Erythroblast (primary cell): ENCODE data around the gene PDE10A.

Source experiments
- DNase-seq, 2 experiments: peaks; one replicate each; lab custom pipeline; 2025; lab: John Stamatoyannopoulos, UW
- GATA1 ChIP-seq: IDR thresholded peaks from 2 replicates; pipeline ENCODE4 v1.6.1; 2011; ENCODE audit warnings: low read depth, mild to moderate bottlenecking, control low read depth, low read length, moderate library complexity
- POLR2A ChIP-seq: IDR thresholded peaks from 2 replicates; pipeline ENCODE4 v1.6.1; 2011; ENCODE audit warnings: mild to moderate bottlenecking, low read length

PDE10A gene

DNA sequence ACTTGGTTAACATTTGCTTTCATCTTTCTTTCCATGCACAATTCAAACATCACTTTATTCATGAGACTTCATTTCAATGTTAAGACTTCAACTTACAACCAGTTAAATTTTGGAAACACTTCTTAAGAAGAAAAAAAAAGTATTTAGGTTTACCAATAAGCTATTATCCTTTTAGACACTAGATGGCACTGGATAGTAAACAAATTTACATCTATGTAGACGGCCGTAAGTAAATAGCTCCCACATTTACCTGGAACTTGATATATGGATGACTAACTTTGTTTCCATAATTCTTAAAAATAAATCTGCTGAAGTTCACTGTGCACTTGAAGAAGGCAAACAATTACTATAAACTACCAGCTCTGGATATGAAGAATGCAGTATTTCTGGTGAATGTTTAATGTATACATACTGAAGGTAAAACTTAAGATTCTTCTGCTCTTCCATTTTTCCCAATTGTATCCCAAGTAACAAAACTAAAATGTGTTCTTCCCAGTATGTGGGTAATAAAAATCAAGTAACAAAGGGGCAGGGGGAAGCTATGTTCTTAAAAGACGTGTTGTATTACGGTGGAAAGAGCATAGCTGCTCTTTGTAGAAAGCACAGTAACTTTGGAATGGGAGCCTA is 223.0 kb downstream of the PDE10A start:
- DNase-seq = peak in 1 of 2 experiments; percentile 40
- TF ChIP-seq POLR2A = no peak
- no peak for TF ChIP-seq GATA1

DNA sequence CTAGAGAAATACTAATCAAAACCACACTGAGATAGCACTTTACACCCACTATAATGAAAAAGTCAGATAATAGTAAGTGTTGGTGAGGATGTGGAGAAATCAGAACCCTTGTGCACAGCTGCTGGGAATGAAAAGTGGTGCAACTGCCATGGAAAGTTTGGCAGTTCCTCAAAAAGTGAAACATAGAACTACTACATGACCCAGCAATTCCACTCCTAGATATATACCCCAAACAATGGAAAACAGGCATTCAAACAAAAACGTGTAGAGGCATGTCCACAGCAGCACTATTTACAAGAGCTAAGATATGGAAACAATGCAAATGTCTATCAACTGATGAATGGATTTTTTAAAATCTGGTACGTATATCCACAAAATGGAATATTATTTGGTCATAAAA is 236.1 kb downstream of the PDE10A start:
- no peak for DNase-seq
- TF ChIP-seq POLR2A (no peak), GATA1 (no peak)

DNA sequence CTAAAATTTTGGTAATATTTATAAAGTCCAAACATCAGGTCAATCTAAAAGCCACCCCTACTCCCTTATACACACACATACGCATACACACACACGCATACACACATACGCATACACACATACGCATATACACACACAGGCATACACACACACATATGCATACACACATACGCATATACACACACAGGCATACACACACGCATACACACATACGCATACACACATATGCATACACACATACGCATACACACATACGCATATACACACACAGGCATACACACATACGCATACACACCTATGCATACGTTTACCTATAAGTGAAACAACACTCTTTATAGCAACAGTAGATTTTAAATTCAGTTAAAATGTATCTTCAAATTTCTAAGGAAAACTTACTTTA is 240.8 kb downstream of the PDE10A start:
- no peak for DNase-seq
- TF ChIP-seq POLR2A = no peak
- no peak for TF ChIP-seq GATA1

DNA sequence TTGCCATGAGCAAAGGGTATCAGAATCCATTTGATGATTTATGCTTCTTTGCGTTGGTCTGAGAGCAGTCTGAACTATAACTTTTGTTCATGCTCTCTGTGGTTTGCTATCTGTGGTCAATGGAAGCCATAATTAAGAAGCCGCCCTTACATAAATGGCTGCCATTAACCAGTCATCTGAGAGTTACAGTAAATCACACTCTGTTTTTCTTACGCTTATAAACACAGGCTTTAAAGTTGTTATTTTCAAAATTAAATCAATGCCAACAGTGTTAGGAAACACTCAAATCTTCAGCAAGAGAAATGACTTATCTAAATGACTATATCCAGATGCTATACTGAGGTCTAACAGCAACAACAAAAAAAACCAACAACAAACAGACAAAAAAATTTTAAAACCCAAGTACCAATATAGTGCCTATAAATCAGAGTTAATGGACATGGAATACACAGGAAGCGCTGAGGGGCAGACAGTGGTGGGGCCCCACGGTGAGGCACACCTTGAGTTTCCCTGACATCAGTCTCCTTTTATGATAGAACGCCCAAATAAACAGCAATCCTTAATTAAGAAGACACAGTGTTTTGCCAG is 245.7 kb downstream of the PDE10A start:
- DNase-seq = no peak
- TF ChIP-seq POLR2A (no peak), GATA1 (no peak)

DNA sequence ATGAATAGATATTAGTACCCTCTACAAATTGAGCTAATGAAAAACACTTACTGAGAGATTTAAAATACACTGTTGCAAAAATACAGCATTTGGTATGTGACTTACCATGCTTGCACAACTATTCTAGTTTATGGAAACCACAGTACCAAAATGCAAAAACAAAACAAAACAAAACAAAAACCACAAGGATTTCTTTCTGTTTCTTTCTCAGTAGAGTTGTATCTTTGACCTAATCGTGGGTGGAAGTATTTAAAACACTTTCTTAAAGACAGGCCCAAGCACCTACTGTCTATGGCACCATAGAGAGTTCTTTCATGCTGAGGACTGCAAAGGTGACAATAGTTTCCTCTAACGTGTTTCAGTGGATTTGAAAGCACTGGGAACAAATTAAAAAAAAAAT is 258.3 kb downstream of the PDE10A start:
- no peak for DNase-seq

DNA sequence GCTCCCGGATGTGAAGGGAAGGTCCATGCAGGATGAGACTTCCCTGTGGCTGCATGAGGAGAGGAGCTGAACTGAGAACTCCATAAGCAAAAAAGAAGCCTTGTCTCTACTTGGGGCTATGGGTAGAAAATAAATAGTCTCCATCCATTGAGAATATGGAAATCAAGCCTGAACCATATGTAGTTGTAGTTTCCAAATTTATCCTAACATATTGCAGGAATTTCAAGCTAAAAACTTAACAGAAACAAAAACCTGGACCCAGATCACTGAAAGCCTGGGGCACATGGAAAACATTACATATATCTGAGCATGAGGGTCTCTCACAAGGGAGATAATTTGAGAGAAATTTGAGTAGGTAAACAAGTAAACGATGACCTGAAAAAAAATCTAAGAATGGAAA is 258.7 kb downstream of the PDE10A start:
- DNase-seq = no peak
- no peak for TF ChIP-seq GATA1
- TF ChIP-seq POLR2A = no peak

More for the DNA sequence above, 258.3 kb downstream of the PDE10A start:
- TF ChIP-seq GATA1 = no peak
- TF ChIP-seq POLR2A = no peak

DNA sequence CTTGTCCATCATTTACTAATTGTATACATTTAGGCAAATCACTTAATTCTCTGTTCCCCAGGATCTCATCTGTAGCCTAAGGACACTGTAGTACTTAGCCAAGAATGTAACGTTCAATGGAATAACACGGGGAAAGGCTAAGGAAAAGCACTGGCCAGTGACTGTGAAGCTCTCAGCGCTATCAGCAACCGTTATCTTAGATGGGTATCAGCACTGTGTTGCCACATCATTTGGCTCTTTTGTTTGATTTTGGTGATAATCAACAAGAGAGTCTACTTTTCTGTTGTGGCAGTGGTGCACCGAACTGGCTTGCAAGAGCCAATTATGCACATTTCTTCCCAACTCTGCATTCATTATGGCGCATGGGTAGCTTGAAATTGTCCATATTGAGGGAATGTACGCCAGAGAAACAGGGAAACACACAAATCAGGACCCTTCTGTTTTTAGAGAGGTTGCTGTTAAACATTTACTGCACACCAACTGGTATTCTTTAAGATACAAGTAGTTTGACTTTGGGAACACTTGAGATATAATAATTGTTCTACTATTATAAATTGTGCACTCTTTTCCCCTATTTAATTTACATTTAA is 259.9 kb downstream of the PDE10A start:
- TF ChIP-seq POLR2A (no peak), GATA1 (no peak)
- DNase-seq = no peak

DNA sequence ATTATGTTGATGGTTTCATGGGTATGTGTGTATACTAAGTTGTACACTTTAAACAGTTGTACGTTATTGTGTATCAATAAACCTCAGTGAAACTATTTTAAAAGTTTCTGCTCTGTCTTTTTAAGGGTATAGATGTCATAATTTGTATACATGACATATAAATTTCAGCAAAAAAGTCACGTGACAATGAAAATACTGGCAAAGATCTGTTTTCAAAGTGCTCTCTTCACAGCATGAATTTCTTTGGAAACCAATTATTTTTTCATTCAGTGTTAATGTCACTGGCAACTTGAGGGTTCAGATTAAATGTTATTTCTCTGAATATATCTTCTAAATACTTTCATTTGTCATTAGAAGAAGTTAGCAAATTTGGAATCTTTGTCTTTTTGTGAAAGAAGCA is 261.9 kb downstream of the PDE10A start:
- no peak for TF ChIP-seq POLR2A
- no peak for TF ChIP-seq GATA1
- DNase-seq = no peak

DNA sequence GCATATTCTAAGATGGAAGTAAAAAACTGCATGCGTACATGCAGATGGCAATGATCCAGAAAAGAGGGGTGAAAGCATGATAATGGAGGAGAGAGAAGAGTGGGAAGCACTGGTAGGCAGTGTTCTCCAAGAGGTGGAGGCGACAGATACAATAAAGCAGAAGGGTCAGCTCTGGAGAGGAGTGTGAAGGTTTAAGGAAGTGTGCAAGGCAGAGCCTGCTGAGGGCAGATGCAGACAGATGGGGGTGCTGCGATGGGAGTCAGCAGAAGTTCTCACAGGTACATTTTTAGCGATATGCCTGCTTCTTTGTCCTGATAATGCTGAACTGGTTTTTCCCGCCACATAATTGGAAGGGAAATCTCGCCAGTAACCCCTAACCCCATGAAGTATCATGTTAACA is 272.6 kb downstream of the PDE10A start:
- TF ChIP-seq POLR2A = no peak
- TF ChIP-seq GATA1 = no peak
- DNase-seq = no peak

DNA sequence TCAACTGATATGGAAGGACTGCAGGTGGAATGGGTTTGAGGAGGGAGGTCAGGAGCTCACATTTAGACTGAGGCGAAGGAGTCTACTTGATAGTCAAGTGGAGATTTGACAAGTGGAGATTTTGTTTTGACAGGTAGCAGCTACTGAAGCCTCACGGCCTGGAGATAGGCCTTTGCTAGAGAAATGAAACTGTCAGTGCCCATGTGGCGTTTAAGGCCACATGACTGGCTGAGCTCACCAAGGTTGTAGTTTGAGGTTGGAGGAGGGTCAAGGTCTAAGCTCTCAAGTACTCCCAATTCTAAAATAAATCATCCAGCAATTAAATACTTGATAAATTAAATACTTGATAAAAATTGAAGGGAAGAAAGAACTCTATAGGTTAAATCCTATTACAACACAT is 273.5 kb downstream of the PDE10A start:
- DNase-seq = no peak
- TF ChIP-seq POLR2A (no peak), GATA1 (no peak)

DNA sequence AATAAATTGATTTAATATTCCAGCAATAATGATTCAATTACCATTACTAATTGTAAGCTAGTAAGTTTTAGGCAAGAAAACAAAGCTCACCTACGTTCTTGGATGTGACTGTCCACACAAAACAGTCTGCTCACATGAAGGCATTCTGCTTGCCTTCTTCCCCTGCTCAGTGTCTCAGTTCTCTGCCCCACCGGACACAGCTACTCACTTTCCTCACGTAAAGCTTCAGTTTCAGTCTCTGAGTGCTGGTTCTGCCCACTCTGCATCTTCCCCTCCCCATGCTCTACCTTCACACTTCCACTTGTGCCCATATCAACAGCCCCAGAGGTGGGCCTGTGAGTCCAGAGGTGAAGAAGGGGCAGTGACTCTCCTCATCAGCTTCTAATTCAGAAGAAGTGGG is 279.7 kb downstream of the PDE10A start:
- no peak for TF ChIP-seq POLR2A
- no peak for DNase-seq

DNA sequence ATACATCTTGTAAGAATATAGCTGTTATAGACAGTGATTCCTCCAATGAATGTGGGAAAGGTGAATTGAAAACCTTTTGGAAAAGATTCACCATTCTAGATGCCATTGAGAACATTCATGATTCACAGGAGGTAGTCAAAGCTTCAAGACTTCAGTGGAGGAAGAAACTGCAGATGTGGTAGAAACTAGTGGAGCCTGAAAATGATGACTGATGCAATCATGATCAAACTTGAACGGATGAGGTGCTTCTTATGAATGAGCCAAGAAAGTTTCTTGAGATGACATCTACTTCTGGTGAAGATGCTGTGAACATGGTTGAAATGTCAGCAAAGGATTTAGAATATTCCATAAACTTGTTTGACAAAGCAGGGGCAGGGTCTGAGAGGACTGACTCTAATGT is 286.9 kb downstream of the PDE10A start:
- no peak for DNase-seq
- TF ChIP-seq POLR2A = no peak
- TF ChIP-seq GATA1 = no peak

DNA sequence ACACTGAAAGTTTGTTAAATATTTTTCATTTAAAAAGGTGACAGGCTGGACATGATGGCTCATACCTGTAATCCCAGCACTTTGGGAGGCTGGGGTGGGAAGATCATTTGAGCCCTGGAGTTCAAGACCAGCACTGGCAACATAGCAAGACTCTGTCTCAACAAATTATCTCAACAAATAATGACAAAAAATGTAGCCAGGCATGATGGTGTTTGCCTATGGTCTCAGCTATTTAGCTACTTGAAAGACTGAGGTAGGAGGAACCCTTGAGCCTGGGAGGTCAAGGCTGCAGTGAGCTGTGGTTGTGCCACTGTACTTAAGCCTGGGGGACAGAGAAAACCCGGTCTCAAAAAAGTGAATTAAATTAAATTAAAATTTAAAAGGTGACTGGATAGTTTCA is 297.7 kb downstream of the PDE10A start:
- no peak for TF ChIP-seq GATA1
- no peak for TF ChIP-seq POLR2A
- DNase-seq = no peak

DNA sequence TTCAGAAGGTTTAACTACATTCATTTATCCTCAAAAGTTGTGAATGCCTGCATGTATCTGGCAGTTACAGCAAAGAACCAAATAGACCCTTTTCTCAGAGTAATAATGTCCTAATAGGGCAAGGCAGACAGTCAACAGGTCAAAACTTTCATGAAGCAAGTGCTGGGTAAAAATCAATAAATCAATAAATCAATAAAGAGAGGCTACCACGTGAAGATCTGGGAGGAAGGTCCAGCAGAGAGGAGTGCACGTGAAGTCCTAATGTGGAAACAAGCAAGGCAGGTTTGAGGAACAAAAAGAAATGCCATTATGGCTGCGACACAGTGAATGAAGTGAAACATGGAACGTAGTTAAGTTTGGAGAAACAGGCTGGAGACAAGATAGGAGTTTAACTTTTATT is 317.3 kb downstream of the PDE10A start:
- no peak for DNase-seq
- TF ChIP-seq GATA1 (no peak), POLR2A (no peak)

DNA sequence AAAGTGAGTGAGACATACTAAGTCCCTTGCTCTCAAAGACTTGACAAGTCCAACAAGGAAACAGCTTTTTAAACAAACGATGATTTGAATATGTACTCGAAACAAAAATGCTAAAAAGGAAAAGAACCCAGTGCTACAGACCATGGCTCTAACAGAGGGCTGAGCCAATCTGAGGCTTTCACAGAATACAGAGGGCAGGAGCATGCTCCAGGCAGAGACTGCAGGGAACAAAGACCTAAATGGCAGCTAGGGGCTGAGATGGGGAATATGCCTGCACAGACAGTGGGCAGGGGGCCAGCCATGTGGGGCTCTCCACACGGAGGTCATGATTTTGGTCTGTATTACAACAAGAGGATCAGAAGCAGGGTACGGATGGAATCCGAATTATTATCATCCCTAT is 322.5 kb downstream of the PDE10A start:
- no peak for TF ChIP-seq GATA1
- no peak for TF ChIP-seq POLR2A
- DNase-seq = no peak
